GM18508 (cell line): ENCODE data around the gene S100A6.

Source experiments
- ATAC-seq: cut with Tn5 transposase; IDR thresholded peaks from one replicate; pipeline ENCODE4 v1.9.1; 2021; ENCODE audit warnings: moderate number of reproducible peaks; ENCODE audit not compliant: insufficient read depth, unreplicated experiment

The S100A6 gene

GRCh38 chr1:153546796-153547559 lies 11.2 kb upstream of the S100A6 start:
- no peak for ATAC-seq

- ATAC-seq, result no peak
Observed at GRCh38 chr1:153546371-153546770, 10.6 kb upstream of the S100A6 start.

GRCh38 chr1:153545067-153546055 lies 9.6 kb upstream of the S100A6 start, which contains the start of gene S100A4:
TSS of gene S100A4 (minus strand) at chr1:153545806. CDS start at chr1:153544794, 1,012 bp downstream.
- no peak for ATAC-seq

GRCh38 chr1:153544453-153545066 lies 8.8 kb upstream of the S100A6 start:
- ATAC-seq, result no peak

GRCh38 chr1:153543736-153544135 lies 7.9 kb upstream of the S100A6 start:
- ATAC-seq, result no peak

- no peak for ATAC-seq
Observed at GRCh38 chr1:153542956-153543711, 7.3 kb upstream of the S100A6 start.

DNA sequence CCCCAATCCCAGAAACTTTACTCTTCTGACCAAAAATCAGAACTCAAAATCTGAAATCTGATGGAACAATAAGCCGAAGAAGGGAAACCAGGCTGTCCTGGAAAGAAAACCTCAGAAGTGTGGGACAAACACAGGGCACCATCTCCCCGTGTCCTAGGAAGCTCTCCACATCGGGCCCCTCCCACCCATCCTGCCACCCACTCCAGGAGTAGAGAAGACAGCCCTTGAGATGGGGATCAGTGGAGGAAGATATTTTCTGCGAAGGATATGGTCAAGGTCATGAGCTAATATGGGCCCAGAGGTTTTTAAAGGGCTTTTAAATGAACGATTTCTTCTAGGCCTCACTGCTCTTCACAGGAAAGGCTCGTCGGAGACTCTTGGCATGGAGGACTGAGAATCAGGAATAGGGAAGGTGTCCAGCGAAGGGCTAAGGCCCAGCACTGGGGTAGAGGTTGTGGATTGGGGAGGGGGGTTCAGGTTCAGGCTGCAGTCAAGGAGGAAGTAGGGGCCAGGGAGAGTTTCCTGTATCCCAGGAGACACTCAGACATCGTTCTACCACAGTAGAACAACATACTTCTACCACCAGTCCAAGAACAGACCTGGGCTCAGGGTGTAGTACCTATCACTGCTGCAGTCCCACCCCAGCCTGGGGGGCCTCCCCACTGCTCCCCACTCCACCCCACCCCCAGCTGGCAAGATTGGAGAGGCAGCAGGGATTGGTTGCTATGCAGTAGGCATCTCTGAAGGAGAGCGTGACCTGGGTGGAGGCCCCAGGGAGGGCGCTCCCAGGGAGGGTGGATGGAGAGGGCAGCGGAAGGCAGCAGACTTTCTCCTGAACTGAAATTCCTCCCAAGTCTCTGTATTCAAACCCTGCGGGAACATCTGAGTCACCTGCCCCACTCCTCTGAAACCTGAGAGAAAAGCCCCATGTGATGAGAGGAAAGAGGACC lies 6.1 kb upstream of the S100A6 start:
- no peak for ATAC-seq

DNA sequence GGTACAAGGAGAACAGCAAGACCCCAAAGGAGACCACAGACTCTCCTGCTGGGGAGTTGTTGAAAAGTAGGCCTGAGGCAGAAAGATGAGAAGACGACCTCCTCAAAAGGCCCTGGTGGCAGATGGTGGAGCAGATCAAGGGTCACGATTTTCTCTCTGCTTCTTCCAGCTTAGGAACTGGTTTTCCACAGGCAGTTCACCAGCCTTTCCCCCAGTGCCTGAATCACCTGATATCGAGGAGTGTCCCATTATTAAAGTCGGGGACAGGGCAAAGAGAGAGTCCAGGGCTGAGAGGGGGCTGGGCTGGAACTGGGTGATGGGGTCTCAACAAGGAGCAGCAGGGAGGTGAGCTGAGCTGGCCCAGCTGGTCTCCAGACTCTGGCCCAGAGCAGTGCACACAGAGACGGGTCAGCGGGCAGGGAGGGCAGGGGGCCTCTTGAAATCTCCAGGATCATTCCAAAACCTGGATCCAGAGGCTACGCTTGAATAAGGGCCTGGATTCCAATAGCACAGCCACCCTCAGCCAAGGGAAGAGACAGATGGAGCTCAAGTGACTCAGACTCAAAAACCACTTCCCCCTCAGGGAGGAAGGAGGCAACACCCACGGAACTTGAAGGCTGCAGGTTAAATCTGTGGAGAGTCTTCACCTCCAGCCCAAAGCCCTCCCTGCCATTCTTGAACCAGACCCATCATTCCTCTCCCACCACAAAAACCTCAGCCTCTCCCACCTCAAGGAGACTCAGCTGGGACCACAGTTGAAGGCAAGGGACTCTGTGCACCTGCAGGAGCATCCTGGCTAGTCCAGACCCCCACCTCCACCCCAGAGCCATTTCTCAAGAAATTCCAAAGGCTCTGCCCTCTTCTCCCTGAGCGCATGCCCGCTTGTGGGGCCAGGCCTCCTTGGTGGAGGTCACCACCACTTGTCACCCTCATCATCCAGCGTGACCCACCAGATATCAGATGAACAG lies 4.9 kb upstream of the S100A6 start, which contains the start of gene S100A5:
Gene S100A5 (minus strand): TSS at position 541 of the 968 bp plus-strand sequence. CDS start 743 bp downstream, outside the sequence.
- ATAC-seq, result no peak

- no peak for ATAC-seq
Observed at GRCh38 chr1:153539395-153540093, 3.8 kb upstream of the S100A6 start.

DNA sequence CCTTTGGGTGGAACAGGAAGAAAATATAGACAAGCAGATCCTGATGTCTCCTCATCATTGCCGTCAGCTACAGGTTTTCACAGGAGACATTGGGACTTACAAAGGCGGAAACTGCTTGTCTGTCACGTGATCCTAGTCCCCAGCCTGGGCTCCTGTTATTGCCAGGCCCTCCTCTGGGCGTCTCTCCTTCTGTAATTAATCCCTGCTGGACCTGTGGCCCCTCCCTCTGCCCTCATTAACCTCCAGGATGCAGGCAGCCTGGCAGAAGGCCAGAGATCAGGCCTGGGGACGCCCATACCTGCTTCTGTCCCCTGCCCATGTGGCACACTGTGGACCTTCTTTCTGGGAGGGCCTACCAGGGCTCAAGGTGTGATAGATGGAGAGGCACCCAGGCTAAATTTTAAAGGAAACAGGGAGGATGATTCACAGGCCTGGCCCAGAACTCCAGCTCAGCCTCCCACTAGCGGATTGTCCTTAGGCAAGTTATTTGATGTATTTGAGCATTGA lies 2.6 kb upstream of the S100A6 start:
- no peak for ATAC-seq

DNA sequence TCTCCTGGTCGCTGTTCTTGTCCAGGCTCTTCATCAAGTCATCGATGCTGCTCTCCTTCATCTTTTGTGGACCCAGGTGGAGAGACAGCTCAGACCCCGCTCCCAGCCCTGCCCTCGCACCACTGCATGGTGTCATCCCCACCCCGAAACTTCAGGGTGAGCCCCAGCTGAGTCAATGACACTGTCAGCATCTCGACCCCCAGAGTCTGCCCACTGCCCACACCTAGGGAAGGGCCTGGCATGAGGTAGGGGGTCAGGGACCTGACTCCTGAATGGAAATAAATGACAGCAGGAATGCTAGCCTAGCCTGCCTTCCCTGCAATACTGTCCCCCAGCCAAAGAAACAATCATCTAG lies 1.6 kb upstream of the S100A6 start:
- ATAC-seq, result no peak

DNA sequence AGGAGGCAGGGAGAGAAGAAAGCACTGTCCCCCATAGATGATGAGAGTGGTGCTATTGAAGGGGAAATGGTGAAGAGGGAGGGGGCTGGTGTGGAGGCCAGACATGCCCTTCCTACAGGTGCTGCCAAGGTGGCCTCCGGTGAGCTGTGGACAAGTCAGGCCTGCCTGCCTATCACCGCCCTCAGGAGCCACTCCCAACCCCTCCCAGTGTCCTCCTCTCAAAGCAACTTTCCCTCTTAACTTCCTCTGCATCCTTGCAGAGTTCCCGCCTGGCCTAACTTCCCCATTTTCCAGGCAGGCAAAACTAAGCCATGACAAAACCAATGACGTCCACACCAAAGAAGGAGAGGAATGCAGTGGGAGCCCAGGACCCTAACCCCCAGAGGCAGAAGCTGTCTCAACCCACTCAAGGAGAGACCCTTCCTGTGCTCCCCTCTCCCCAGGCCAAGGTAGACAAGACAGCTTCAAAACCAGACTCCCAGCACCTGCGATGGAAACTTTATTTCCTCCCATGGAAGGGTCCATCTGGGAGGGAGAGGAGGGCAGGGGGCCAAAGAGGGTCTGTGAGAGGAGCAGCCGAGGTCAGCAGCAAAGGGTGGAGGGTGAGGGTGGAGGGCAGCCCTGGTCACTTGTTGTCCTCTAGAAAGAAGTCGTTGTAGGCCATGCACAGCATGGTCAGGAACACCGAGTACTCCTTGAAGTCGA lies 1.0 kb upstream of the S100A6 start:
- no peak for ATAC-seq

DNA sequence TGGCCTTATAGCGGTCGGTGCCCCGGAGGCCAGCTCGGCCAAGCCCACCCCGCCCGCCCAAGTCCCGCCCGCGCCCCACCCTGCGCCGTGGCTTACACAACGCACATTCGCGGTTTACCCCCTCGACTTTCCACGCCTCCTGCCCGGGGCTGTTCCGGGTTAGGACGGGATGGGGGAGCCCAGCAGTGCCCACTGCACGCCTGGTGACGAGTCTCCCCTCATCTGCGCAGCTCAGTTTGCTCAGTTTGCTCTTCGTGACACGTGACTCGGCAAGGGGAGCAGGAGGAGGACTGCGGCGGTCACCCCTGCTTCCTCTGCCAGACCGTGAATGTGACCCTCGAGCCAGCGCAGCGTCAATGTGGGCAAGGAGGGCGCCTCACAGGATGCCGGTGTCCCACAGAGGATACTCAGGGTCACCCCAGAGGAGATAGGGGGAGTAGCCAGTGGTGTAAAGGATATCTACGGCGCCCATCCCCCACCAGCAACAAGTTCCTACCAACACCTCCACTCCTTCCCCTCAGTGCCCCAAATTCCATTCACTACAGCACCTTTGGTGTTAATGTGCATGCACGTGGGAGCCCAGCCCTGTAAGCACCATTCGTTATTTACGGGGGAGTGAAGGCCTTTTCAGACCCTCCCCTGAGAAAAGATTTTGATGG lies 350 bp upstream of the S100A6 start:
- ATAC-seq, result no peak

GRCh38 chr1:153534925-153535241 lies 908 bp downstream of the S100A6 start:
- ATAC-seq, result no peak

- ATAC-seq, result no peak
Observed at GRCh38 chr1:153534226-153534924, 1.4 kb downstream of the S100A6 start.
